GM18507 (cell line): ENCODE measurements around the gene NVL.
"Not testable (repeated sequence)": the region's sequence is repeated elsewhere in the genome, so short reads cannot be mapped to it uniquely, and the experiment has no call there.

Experiments
- DNase-seq: peaks from one replicate; pipeline ENCODE4 v3.0.0; 2011; ENCODE audit warnings: low read depth; ENCODE audit not compliant: insufficient read length; ENCODE audit errors: extremely low spot score
- FAIRE-seq: peaks from 2 replicates; lab custom pipeline; 2011; peaks lifted over from hg19 to GRCh38; lab: Jason Lieb, UNC

The NVL gene

DNA sequence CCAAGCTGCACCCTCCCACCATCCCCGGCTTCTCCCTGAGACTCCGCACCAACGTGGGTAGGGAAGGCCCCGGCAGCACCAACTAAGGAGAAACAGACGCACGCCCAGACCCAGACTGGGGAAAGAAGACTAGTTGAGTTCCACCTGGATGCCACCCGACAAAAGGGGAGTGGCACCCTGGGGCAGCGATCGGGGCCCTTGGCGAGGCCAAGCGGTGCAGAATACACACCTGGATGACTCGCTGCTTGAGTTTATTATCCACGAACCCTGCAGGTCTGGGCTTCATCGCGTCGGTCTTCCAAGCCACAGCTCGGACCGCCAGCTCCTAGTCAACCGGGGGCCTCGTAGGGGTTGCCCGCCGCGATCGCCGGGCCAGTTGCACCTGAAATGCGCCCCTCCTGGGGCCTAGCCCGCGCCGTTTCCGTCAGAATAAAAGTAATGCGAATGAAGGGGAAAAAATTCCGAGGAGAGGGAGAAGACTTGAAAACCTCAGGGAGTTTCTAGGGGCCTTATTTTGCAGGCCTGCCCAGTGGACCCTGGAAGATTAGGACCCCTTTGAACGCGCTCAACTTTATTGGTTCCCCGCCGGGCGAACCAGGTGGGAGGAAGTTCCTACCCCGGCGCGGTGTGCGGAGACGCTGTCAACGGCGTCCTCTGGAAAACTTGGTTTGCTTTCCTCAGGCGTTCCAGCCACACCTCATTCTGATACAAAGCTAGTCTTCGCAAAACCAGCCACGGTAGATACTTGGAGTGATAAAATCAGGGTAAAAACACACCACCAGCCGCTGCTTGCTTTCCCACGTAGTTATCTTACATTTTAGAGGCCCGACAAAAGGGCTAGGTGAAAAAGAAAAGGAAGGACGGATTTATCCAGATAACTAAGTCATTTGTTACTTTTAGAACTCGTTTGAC is at the start of gene NVL:
NVL (minus strand) TSS at position 331 of the 912 bp plus-strand sequence; CDS start at position 286, 45 bp downstream.
- FAIRE-seq = peak; percentile 93
- peak; percentile 79 for DNase-seq

DNA sequence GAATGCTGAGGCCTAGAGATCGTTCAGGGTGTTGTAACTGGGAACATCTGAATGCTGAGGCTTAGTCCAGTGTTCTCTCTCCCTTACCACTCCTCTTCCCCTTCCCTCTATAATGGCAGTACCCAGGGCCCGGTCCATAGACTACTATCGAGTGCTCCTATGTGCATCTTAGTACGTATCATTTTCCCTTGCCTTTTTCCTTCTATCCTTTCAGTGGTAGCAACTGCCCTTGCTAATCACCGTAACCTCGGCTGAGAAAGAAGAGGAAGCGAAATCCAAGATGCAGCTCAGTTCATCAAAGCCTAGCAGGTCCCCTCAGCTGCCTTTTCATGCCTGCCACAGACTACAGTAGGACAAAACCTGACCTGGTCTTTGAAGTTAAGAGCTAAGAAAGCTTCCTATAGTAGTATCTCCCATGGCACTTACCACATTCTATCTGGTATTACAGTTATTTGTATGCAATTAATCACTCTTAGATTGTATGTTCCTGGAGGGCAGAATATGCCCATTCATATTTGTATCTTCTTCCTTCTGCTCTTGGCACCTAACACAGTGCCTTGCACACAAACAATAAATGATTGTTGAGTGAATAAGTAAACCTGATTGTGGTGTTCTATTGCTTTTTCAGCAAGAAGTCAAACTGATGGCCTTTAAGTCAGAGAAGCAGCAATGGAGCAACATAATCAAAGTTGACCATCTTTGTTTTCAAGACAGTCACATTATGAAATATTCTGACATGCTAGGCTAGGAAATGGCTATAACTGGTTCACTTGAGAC is 49.1 kb upstream of the NVL start:
- peak; percentile 86 for FAIRE-seq
- DNase-seq = no peak

DNA sequence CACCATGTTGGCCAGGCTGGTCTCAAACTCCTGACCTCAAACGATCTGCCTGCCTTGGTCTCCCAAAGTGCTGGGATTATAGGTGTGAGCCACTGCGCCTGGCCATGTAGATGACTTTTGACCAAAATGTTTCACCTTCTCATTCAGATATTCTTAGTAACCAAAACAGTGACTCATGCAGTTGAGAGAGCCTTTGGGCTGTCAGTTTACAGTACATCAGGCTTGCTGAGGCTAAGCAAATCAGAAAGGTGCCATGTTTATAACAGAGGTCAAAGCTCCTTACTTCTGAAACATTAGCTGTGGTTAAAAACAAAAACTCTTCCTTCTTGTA is 47.7 kb upstream of the NVL start:
- DNase-seq (no peak), FAIRE-seq (peak; percentile 71)

DNA sequence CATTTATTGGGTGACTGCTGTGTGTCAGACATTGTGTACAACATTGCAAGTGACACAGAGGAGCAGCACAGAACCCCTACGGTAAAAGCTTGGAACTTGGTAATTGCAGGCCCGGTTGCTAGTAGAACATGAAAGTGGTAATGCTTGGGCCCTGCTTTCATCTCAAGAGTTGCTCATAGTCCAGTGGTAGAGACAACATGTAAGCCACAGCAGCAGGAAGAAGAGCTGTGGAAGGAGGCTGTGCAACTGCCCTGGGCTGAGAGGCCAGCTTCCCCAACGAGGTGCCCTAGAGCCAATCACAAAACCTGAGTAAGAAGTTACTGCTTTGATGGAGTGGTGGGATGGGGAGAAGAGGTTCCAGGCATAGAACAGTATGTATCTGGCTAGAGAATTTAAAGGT is 45.1 kb upstream of the NVL start:
- FAIRE-seq (no peak), DNase-seq (no peak)

DNA sequence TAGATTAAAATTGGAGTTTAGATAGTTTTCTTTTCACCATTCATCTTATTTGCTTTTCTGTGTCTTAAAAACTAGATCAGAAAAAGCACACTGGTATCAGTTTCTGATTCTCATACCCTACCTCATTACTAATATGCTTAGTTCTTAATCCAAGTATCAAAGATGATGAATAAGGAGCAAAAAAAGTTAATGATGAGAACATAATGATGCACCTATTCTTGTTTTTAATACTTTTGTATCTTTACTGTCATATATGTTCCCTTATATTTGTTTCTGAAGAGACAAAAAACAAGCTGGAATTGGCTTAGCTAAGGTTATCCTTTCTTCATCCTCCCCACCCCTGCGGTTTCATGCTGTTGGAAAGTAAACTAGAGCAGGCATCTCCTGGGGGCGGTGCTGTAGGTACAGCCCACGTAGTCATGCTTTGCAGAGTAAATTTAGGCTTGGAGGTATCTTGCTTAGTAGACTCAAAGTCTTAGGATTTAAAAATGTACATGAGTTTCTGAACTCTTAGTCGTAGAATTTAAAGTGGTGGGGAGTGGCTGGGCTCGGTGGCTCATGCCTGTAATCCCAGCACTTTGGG is 43.1 kb upstream of the NVL start:
- DNase-seq = no peak
- FAIRE-seq = no peak

DNA sequence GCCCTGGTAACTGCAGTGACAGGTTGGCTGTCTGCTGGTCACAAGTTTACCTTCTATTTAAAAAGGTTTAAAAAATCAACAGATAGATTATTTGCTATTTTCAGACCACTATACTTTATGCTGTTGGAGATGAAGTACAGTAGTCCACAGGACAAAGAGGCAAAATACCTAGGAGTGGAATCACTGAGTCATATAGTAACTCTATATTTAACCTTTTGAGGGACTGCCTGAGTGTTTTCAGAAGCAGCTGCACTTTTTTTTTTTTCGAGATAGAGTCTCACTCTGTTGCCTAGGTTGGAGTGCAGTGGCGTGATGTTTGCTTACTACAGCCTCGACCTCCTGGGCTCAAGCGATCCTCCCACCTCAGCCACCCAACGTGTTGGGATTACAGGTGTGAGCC is 38.4 kb upstream of the NVL start:
- FAIRE-seq (peak; percentile 55), DNase-seq (no peak)

DNA sequence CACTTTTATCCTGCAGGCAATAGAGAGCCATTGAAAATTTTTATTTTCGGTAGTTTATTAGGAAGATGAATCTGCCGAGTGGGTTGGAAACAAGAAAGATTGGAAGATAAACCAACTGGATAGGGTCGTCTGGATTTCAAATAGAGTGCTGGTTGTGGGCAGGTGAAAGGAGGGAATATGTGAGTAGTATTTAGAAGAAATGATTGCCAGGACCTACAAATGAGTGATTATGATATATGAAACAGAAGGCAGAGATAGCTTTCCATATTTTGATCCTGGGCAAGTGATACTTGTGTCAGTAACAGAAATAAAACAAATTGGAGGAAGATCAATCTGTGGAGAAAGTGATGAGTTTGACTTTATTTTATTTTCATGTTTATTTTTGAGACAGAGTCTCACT is 29.2 kb upstream of the NVL start:
- FAIRE-seq = no peak

DNA sequence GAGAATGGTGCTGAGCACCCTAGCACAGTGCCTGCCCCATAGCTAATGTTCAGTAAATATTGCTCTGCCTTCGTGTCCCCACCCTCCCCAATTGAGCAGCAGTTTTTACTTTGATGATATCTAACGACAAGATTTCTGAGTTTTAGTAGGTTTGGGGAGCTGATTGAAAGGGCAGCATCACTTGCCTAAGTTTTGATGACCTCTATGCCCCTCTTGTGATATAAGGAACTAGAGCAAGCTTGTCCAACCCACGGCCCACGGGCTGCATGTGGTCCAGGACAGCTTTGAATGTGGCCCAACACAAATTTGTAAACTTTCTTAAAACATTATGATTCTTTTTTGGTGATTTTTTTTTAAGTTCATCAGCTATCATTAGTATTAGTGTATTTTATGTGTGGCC is 28.3 kb upstream of the NVL start:
- FAIRE-seq = no peak
- no peak for DNase-seq

More for the DNA sequence above, 29.2 kb upstream of the NVL start:
- DNase-seq = no peak

DNA sequence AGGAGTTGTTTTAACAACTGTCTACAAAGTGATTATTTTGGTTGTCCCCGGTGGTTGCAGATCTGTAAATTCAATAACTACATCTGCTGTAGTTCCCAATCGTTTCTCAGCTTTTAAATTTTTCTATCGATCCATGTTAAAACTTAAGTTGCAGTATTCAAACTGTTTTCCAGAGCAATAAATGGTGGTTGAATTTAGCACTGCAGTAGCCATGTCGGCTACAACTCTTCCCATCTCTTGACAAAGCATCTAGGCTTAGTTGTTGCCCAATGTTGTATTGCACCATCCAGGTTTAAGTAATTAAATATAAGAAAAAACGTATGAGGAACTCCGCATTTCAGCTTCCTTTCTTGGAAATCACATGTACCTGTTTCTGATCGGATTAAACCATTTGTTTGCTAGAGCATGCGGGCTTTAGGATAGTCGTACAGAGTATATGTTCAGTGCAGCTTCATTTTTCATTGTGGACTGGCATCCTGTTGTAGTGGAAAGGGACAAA is 27.7 kb upstream of the NVL start:
- no peak for FAIRE-seq
- no peak for DNase-seq

DNA sequence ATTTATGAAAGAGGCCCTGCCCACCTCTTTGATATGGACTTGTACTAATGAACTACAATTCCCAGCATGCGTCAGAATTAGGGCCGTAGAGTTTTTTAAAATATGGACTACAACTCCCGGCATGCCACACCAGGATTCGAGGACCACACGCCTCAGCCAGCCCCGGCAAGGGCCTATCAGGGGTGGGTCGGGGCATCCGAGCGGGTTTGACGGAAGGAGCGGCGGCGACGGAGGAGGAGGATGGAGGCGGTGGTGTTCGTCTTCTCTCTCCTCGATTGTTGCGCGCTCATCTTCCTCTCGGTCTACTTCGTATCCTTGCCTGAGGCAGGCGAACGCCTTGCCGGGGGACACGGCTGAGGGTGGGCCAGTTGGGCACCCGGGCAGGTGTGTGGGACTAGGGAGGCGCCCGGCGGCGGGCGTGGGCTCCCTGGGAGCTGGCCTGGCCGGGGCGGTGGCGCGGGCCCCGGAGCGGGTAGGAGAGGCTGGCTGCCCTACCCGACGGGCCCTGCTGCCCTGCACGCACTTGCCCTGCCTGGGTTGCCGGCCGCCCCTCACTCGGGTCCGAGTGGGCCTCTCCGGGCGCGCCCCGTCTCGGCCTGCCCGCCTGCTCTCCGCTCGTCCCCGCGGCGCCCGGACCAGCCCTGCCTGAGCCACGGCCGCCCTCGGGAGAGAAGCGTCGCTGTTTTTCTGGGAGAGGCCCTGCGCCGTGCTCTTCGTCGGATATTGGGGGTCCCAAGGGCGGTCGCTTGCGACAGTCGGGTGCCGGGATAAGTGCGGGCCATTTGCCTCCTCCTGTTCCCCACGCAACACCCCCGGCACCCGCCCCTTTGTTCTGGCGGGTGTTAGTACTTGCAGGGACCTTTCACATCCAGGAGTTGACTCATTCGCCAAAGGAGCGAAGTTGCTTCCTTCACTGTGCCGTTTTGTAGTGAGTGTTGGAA is 27.0 kb upstream of the NVL start, which contains the start of gene CNIH4:
CNIH4 (plus strand) TSS at position 195 of the 941 bp plus-strand sequence; CDS start at position 241, 46 bp downstream.
- peak; percentile 95 for FAIRE-seq
- DNase-seq = peak; percentile 90

DNA sequence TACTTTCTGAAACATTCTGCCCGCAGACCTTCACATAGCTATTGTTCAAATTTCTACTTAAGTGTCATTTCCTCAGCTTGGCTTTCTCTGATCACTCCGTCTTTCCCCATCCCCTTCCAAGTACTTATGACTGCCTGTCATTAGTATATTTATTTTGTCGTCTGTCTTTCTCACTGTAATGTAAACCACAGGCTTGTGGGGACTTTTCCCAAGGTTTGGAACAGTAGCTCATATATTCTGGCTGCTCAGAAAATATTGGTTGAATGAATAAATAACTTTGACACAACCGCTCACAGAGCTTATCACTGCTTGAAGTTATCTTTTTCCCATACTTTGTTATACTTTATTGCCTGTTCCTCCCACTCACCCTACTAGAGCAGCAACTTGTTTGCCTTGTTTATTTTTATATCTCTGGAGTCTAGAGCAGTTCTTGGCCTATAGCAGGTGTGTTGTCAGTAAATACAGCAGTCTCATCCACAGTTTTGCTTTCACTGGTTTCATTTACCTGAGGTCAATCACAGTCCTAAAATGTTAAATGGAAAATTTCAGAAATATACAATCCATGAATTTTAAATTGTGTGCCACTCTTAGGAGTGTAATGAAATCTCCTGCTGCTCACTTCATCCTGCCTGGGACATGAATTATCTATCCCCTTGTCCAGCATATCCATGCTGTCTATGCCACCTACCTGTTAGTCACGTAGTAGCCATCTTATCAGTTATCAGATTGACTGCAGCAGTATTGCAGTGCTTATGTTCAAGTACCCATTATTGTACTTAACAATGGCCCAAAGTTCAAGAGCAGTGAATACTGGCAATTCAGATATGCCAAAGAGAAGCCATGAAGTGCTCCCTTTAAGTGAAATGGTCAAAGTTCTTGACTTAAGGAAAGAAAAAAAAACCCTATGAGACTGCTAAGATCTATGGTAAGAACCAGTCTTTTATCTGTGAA is 24.3 kb upstream of the NVL start:
- FAIRE-seq = no peak

DNA sequence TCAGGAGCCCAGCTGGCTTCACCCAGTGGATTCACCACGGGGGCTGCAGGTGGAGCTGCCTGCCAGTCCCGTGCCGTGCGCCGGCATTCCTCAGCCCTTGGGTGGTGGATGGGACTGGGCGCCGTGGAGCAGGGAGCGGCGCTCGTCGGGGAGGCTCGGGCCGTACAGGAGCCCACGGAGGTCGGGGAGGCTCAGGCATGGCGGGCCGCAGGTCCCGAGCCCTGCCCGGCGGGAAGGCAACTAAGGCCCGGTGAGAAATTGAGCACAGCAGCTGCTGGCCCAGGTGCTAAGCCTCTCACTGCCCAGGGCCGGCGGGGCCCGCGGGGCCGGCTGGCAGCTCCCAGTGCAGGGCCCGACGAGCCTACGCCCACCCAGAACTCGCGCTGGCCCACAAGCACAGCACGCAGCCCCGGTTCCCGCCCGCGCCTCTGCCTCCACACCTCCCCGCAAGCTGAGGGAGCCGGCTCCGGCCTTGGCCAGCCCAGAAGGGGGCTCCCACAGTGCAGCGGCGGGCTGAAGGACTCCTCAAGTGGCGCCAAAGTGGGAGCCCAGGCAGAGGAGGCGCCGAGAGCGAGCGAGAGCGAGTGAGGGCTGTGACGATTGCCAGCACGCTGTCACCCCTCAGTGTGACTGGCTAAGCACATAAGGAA is 22.6 kb upstream of the NVL start:
- not testable (repeated sequence) for FAIRE-seq, DNase-seq

More for the DNA sequence above, 24.3 kb upstream of the NVL start:
- DNase-seq = no peak

DNA sequence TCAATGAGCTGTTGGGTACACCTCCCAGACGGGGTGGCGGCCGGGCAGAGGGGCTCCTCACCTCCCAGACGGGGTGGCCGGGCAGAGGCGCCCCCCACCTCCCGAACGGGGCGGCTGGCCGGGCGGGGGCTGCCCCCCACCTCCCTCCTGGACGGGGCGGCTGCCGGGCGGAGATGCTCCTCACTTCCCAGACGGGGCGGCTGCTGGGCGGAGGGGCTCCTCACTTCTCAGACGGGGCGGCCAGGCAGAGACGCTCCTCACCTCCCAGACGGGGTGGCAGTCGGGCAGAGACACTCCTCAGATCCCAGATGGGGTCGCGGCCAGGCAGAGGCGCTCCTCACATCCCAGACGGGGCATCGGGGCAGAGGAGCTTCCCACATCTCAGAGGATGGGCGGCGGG is 19.7 kb upstream of the NVL start:
- not testable (repeated sequence) for DNase-seq, FAIRE-seq

DNA sequence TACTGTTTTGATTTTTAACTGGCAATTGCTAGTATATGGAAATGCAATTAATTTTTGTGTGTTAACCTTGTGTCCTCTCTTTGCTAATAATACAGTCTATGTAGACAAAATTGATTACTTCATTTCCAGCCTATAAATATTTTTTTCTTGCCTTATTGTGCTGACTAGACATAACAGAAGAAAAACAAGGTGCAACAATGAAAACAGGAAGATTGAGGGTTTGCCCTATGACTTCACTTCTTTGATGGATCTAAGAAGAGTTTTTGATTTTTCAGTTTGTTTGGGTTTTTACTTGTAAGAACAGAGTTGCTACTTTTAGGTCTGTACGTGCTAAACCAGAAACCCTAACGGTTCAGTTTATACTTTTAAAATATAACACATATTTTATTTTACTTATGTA is 18.2 kb upstream of the NVL start:
- DNase-seq (no peak), FAIRE-seq (no peak)

DNA sequence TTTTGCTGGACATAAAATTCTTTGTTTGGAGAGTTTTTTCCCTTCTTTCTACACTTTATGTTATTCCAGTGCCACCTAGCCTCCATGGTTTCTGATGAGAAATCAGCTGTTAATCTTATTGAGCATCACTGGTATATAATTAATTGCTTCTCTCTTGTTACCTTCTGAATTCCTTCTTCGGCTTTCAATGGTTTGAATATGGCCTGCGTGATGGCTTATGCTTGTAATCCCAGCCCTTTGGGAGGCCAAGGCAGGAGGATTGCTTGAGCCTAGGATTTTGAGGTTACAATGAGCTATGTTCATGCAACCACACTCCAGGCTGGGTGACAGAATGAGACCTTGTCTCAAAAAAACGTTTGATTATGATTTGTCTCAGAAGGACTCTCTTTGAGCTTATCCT is 13.7 kb upstream of the NVL start:
- FAIRE-seq (no peak), DNase-seq (no peak)

DNA sequence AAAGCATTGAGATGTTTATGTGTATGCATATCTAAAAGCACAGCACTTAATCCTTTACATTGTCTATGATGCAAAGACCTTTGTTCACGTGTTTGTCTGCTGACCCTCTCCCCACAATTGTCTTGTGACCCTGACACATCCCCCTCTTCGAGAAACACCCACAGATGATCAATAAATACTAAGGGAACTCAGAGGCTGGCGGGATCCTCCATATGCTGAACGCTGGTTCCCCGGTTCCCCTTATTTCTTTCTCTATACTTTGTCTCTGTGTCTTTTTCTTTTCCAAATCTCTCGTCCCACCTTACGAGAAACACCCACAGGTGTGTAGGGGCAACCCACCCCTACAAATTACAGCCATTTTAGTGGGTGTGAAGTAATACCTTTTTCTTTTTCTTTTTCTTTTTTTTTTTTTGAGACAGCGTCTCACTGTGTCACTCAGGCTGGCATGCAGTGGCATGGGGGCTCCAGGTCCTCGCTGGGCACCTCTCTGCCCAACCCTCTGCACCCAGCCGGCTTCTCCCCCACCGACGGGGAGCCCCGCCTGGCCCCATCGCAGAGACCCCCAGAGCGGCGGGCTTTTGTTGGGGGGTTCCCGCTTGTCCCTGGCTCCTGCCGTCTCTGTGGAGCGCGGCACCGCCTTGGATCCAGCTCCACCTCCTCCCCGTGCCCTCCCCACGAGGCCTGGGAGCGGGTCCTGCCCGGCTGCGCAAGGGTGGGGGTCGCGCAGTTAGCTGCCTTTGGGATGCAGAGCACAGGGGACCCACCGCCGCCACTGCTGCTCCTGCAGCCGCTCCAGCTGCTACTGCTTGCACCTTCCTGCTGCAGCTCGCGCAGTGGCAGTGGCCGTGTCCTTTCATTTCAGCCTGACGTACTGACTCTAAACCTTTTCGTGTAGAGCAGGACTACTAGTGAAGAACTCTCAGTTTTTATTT is 10.7 kb upstream of the NVL start:
- not testable (repeated sequence) for DNase-seq, FAIRE-seq
